ENCODE results near the gene KRT80.
A peak's percentile ranks its signal among the peaks of the same experiment; 100 is the strongest.

The KRT80 gene

DNA sequence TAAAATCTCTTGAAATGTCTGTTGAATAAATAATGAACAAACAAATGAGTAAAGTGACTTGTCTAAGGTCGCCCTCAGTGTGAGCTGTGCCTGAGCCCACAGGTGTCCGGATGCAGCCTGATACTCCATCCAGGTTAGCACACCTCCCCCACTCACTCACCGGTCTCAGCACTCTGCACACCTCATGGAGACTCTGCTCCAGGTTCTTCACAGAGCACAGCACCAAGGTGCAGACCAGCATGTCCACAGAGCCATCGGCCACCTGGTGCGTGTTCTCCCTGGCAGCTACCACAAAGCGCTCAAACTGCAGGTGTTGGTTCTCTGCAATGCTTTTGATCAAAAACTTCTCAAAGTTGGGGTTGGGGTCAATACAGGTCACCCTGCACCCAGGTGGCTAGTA is 37.1 kb upstream of the KRT80 start:
- DNase-seq (ENCODE audit: low spot score) = no peak

- no peak for DNase-seq (ENCODE audit: low spot score)
These were observed 36.6 kb upstream of the KRT80 start for GRCh38 chr12:52228366-52228765.

DNA sequence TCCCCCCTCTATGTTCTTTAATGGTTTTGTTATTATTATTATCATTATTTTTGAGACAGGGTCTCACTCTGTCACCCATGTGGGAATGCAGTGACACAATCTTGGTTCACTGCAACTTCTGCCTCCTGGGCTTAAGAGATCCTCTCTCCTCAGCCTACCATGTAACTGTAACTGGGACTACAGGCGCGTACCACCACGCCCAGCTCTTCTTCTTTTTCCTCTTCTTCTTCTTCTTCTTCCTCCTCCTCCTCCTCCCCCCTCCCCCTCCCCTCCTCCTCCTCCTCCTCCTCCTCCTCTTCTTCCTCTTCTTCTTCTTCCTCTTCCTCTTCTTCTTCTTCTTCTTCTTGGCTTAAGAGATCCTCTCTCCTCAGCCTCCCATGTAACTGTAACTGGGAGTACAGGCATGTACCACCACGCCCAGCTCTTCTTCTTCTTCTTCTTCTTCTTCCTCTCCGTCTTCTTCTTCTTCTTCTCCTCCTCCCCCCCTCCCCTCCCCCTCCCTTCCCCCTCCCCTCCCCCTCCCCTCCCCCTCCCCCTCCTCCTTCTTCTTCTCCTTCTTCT is 35.9 kb upstream of the KRT80 start:
- no peak for DNase-seq (ENCODE audit: low spot score)

- no peak for DNase-seq (ENCODE audit: low spot score)
These were observed 34.6 kb upstream of the KRT80 start for GRCh38 chr12:52226446-52226845.

DNA sequence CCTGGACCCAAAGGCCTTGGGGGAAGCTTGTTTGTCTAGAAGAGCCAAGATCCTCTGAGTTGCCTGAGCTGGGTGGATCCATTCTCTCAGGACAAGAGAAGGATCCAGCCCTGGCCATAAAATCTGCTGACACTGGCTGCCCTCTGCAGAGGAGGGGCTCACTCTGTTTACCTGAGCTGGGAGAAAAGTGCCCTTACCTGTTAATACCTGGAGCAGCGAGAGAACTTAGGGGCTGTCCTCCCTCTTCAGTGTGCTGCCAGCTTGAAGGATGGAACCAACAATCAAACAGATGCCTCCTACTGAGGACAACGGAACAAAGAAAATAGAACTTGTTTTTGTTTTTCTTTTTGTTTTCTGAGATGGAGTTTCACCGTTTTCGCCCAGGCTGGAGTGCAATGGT is 33.9 kb upstream of the KRT80 start:
- DNase-seq (ENCODE audit: low spot score) = no peak

DNA sequence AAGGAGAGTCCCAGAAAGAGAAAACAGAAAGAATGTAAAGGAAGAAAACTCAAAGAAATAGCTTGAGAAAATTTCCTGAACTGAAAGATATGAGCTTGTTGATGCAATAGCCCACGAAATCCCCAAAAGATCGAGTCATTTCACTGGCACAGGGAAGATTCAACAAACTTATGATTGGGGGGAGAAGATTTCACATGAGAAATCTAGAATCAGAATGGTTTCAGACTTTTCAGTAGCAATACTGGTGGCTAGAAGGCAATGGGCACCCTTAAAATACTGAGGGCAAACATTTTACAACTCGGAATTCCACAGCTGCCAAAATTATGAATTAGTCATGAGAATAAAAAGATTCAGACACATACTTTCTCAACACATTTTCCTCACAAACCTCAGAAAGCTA is 32.3 kb upstream of the KRT80 start:
- no peak for DNase-seq (ENCODE audit: low spot score)

DNA sequence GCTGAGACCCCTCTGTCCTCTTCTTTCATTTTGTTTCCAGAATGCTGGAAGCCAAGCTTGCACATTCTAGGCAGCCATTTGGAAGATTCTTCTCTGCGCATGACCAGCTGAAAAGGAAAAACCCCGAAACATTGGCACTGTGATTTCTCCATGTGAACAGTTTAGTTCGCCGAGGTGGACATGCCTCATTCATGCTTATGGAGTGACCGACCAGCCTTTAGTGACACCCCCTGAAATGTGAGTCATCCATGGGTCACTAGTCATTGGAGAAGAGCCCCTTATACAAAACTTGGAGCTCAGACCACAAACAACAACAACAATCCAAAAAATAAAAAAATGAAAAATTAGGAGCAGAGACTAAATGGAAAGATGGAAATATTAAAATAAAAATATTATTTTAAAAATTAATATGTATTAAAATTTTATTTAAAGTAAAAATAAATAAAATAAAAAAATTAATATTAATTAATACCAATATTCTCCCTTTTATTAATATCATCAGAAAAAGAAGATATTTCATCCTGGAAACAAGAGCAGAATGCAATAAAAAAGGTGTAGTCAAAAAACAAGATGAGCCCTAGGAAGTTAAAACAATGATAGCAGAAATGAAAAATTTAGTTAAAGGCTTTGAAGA is 31.7 kb upstream of the KRT80 start:
- no peak for DNase-seq (ENCODE audit: low spot score)

GRCh38 chr12:52222692-52223091 is 30.9 kb upstream of the KRT80 start:
- DNase-seq (ENCODE audit: low spot score) = no peak

- peak; percentile 65 for DNase-seq (ENCODE audit: low spot score)
These were observed 30.2 kb upstream of the KRT80 start for GRCh38 chr12:52221912-52222457.

DNA sequence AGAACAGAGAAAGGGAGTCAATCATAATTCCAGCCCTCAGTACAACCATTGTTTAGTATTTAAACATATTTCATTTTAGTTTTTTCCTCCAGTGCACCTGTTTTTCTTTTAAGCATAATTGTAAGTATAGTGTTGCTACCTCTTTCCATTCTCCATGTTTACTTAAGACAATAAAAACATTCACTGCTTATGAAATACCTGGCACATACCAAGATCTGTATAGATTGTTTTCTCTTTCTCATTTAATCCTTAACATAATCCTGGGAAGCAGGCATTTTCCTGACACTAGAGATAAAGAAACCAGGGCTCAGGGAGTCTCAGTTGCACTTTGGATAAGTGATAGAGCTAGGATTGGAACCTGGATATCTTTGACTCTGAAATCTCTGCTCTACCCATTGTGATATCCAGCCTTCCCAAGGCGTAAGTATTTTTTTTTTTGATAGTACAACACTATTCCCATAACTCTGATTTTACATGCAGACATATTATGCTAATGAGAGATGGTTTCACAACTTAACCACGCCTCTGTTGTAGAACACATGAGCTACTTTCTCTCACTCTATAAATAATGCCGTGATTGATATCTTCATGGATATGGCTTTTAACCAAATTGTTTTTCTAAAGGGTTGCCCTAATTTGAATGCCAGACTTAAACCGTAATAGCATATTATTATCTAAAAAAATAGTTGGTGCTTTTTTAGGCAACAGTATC is 29.4 kb upstream of the KRT80 start:
- DNase-seq (ENCODE audit: low spot score) = no peak

GRCh38 chr12:52220477-52220876 is 28.7 kb upstream of the KRT80 start:
- DNase-seq (ENCODE audit: low spot score) = no peak

DNA sequence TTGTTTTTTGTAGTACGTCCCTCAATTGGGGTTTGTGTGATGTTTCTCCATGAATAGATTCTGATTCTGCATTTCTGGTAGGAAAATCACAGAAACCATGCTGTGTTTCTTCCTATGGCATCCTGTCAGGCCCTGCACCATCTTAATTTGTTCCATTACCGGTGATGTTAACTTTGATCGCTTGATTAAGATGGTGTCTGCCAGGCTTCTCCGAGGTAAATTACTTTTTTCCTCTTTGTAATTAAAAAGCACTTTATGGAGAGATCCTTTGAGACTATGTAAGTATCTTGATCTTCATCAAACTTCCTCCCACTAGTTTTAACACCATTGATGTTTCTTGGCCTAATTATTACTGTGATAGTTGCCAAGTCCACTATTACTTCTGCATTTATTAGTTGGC is 26.2 kb upstream of the KRT80 start:
- DNase-seq (ENCODE audit: low spot score) = no peak

DNA sequence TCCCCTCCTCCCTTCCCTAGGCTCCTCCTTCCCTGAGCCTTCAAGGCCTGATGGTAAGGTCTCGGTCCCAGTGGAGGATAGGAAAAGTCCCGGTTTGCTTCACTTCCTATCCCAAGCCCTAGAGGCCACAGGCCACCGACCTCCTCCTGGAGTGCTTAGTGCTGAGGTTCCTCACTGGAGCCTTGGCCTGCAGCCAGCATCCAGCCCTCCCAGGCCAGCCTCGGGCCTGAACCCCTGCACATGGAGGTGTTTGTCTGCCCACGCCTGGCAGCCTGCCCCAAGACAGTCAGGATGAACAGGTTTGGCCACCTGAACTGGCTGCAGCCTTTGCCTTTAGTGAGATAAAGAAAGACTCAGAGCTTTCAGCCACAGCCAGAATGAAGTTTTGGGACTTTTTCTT is 25.4 kb upstream of the KRT80 start:
- DNase-seq (ENCODE audit: low spot score) = peak; percentile 67

GRCh38 chr12:52216807-52217206 is 25.0 kb upstream of the KRT80 start:
- DNase-seq (ENCODE audit: low spot score) = no peak

DNA sequence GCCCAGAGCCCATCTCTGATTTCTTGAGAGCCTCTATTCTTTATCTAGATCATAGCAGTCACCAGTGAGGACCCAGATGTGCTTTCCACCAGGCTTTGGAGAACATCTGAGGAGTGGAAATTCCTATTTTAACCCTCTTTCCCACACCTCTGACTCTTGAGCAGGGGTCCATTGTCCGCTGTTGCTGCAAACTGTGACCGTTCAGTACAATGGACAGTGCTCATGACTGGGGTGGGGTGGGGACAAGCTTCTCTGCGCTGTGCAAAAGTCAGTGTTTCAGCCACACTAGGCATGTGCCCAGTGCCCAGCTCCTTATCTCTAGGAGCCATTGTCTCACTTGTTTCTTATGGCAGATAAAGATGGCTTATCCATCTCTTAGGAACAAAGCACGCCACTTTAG is 24.3 kb upstream of the KRT80 start:
- DNase-seq (ENCODE audit: low spot score) = no peak

- DNase-seq (ENCODE audit: low spot score) = no peak
These were observed 23.8 kb upstream of the KRT80 start for GRCh38 chr12:52215587-52216031.

DNA sequence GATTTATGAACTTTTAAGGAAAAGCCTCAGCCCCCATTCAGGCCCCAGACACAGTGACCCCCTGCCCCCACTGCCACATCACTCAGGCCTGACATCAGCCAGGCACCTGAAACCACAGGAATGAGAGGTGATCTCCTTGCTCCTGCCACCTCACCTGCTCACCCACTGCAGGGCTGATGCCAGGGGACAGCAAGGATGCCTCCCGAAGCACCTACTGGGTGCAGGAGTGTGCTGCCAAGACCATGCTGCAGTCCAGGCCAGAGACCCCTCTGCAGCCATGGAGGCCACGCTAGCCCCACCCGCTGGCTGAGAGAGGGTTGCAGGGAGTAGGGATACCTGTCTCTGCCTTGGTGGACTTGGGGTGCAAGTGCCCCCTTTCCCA is 22.6 kb upstream of the KRT80 start:
- no peak for DNase-seq (ENCODE audit: low spot score)

DNA sequence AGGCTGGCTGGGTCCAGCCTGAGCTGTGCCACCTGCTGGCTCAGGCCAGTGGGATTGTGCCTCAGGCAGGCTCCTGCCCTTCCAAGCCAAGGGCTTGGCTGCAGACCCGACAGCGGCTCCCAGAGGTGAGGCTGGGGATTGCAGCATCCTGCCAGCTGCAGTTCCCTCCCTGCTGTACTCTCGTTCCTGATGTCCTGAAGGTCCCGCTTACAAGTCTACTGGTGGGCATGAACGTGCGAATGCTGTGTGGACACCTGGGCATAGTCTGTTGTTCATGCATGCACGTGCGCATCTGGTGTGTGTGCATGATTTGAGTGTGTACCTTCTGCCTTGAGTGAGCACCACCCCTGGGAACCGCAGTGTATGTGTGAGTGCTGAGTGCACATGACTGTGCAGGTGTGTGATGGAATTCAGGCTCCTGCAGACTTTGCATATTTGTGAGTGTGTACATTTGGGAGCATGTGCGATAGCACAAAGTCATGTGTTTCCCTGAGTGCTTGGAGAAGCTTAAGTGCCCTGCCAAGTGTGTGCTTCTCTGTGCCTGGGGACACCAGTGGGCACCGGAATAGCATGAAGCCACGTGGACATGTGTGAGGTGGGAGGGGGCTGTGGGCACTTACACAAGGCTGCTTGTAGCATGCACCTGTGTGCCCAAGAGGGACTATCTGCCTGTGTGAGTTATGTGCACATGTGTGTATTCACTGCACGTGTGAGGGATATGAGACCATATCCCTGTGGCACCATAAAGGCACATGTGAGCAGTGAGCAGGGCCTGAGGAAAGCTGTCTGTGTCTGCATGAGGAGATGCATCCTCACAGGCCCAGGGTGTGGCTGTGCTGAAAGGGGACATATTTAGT is 22.0 kb upstream of the KRT80 start:
- DNase-seq (ENCODE audit: low spot score) = peak; percentile 91

- no peak for DNase-seq (ENCODE audit: low spot score)
These were observed 21.1 kb upstream of the KRT80 start for GRCh38 chr12:52212701-52213563.

GRCh38 chr12:52211716-52212585 is 20.1 kb upstream of the KRT80 start:
- DNase-seq (ENCODE audit: low spot score) = no peak

Measured in iPS-NIHi11 (cell line).